Neuronal stem cell (in vitro differentiated cells): Measurements from ENCODE around the gene CBARP.

Experiments
- DNase-seq: peaks from one replicate; pipeline ENCODE4 v3.0.0-alpha.2; 2013; ENCODE audit warnings: low spot score
- H2AFZ ChIP-seq: one replicate; pipeline ENCODE4 v1.6.1; 2013; ENCODE audit warnings: mild to moderate bottlenecking, low read length, inconsistent platforms
- H2AK5ac ChIP-seq: 2 replicates; pipeline ENCODE4 v1.6.1; 2013; ENCODE audit warnings: low read depth, mild to moderate bottlenecking, inconsistent platforms, low read length, moderate library complexity, mixed read lengths
- H2BK120ac ChIP-seq: 2 replicates; pipeline ENCODE4 v1.6.1; 2013; ENCODE audit warnings: low read depth, mild to moderate bottlenecking, inconsistent platforms, low read length, moderate library complexity, mixed read lengths
- H2BK12ac ChIP-seq: one replicate; pipeline ENCODE4 v1.6.1; 2013; ENCODE audit warnings: low read length, inconsistent platforms
- H2BK15ac ChIP-seq: 2 replicates; pipeline ENCODE4 v1.6.1; 2013; ENCODE audit warnings: mild to moderate bottlenecking, low read length, inconsistent platforms, mixed read lengths
- H2BK5ac ChIP-seq: one replicate; pipeline ENCODE4 v1.6.1; 2013; ENCODE audit warnings: inconsistent platforms, mild to moderate bottlenecking, low read length, moderate library complexity
- H3K14ac ChIP-seq: one replicate; pipeline ENCODE4 v1.6.1; 2013; ENCODE audit warnings: low read length, inconsistent platforms
- H3K18ac ChIP-seq: 2 replicates; pipeline ENCODE4 v1.6.1; 2013; ENCODE audit warnings: low read length, inconsistent platforms
- H3K23ac ChIP-seq: 2 replicates; pipeline ENCODE4 v1.6.1; 2013; ENCODE audit warnings: low read depth, mild to moderate bottlenecking, mixed read lengths, low read length, inconsistent platforms; ENCODE audit not compliant: poor library complexity
- H3K27ac ChIP-seq: replicated peaks from 3 replicates; pipeline ENCODE4 v1.5.1; 2013; ENCODE audit warnings: low read length, inconsistent platforms
- H3K27me3 ChIP-seq, 3 experiments: 2 replicates each; pipeline ENCODE4 v1.6.1; 2013; ENCODE audit warnings: low read length in 3 of 3, mild to moderate bottlenecking in 2 of 3, inconsistent platforms in 1 of 3, low read depth in 1 of 3, mixed read lengths in 1 of 3, moderate library complexity in 1 of 3; ENCODE audit not compliant: control insufficient read depth in 3 of 3, insufficient read depth in 3 of 3
- H3K36me3 ChIP-seq, 2 donors: replicated peaks in 1 of 2; 2 replicates each; pipeline ENCODE4 v1.6.1; 2013; ENCODE audit warnings: low read length in 2 of 2; ENCODE audit not compliant: control insufficient read depth in 2 of 2, insufficient read depth in 2 of 2
- H3K4ac ChIP-seq: 2 replicates; pipeline ENCODE4 v1.6.1; 2013; ENCODE audit warnings: inconsistent platforms, mild to moderate bottlenecking, low read length, moderate library complexity
- H3K4me1 ChIP-seq, 2 donors: 1 replicate in 1 of 2; 2 replicates in 1 of 2; pipeline ENCODE4 v1.6.1; 2013; ENCODE audit warnings: low read length in 2 of 2, low read depth in 1 of 2; ENCODE audit not compliant: control insufficient read depth in 2 of 2, insufficient read depth in 1 of 2
- H3K4me2 ChIP-seq: one replicate; pipeline ENCODE4 v1.6.1; 2013; ENCODE audit warnings: mild to moderate bottlenecking, low read length, inconsistent platforms; ENCODE audit not compliant: insufficient read depth, poor library complexity, severe bottlenecking
- H3K4me3 ChIP-seq, 2 donors: 2 replicates each; pipeline ENCODE4 v1.5.1; 2013; ENCODE audit warnings: low read length in 2 of 2, mild to moderate bottlenecking in 2 of 2, inconsistent platforms in 1 of 2, moderate library complexity in 1 of 2
- H3K79me1 ChIP-seq: one replicate; pipeline ENCODE4 v1.6.1; 2013; ENCODE audit warnings: low read depth, mild to moderate bottlenecking, inconsistent platforms, low read length, moderate library complexity
- H3K9ac ChIP-seq: one replicate; pipeline ENCODE4 v1.6.1; 2013; ENCODE audit warnings: mild to moderate bottlenecking, low read depth, low read length, inconsistent platforms; ENCODE audit not compliant: poor library complexity
- H3K9me3 ChIP-seq, 2 donors: replicated peaks in 1 of 2; 2 replicates each; pipeline versions ENCODE3 to v1.6.1; 2013; ENCODE audit warnings: low read length in 2 of 2, mild to moderate bottlenecking in 2 of 2, inconsistent platforms in 1 of 2, low read depth in 1 of 2, mixed read lengths in 1 of 2, moderate library complexity in 1 of 2; ENCODE audit not compliant: control insufficient read depth in 2 of 2, insufficient read depth in 1 of 2
- H4K8ac ChIP-seq: one replicate; pipeline ENCODE4 v1.6.1; 2013; ENCODE audit warnings: low read depth, mild to moderate bottlenecking, inconsistent platforms, low read length, moderate library complexity
- H4K91ac ChIP-seq: one replicate; pipeline ENCODE4 v1.6.1; 2013; ENCODE audit warnings: low read length, low read depth, mild to moderate bottlenecking, inconsistent platforms; ENCODE audit not compliant: poor library complexity
- WGBS, 2 donors: extraction: QIAGEN DNeasy Blood & Tissue Kit; methylation state at CpG; one replicate each; pipeline ENCODE4 v1.1.7; 2013; ENCODE audit warnings: missing lambda C conversion rate in 2 of 2, mixed read lengths in 1 of 2; ENCODE audit not compliant: insufficient read length in 2 of 2, insufficient replicate concordance in 1 of 2; ENCODE audit errors: extremely low coverage in 2 of 2; 5-methylcytosine and 5-hydroxymethylcytosine counted together

CBARP gene

DNA sequence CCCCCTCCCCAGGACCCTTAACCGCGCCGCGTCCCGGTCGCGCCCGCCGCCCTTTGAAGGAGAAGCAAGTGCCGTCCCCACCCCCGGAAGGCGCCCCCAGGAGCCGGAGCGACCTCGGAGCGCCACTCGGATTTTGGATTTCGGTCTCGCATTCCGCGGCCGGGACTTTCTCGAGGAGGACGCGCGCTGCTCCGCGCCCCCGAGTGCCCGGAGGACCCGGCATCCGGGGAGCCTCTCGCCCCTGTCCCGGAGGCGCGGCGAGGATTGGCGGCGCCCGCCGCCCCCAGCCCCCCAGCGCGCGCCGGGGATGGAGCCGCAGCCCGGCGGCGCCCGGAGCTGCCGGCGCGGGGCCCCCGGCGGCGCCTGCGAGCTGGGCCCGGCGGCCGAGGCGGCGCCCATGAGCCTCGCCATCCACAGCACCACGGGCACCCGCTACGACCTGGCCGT, 12.2 kb upstream of the CBARP start:
- Histone ChIP-seq H2BK5ac (peak overlapping the region; percentile 99), H4K8ac (no peak overlapping the region), H3K27ac (peak overlapping the region; percentile 85), H2AFZ (no peak overlapping the region), H2BK120ac (no peak overlapping the region), H3K36me3 (peaks cover 28 to 39% of the 10 kb centered on the region in 2 donors), H2AK5ac (peak overlapping the region; percentile 92), H3K9ac (peak overlapping the region; percentile 97), H3K4ac (peak overlapping the region; percentile 53), H3K18ac (peak overlapping the region; percentile 98), H3K4me2 (peak overlapping the region; percentile 49), H3K27me3 (no peaks in the 10 kb centered on the region), H2BK15ac (no peak overlapping the region), H4K91ac (no peak overlapping the region), H3K79me1 (peaks cover 26% of the 10 kb centered on the region), H2BK12ac (no peak overlapping the region), H3K4me1 (peaks cover 13 to 35% of the 10 kb centered on the region in 2 donors), H3K9me3 (no peaks in the 10 kb centered on the region), H3K23ac (peak overlapping the region; percentile 100), H3K4me3 (peak overlapping the region; percentile 98 to 99), H3K14ac (peak overlapping the region; percentile 14)
- no peak for DNase-seq
- WGBS, 2 donors = no CpG with 5 or more reads among the region's 67 CpGs

DNA sequence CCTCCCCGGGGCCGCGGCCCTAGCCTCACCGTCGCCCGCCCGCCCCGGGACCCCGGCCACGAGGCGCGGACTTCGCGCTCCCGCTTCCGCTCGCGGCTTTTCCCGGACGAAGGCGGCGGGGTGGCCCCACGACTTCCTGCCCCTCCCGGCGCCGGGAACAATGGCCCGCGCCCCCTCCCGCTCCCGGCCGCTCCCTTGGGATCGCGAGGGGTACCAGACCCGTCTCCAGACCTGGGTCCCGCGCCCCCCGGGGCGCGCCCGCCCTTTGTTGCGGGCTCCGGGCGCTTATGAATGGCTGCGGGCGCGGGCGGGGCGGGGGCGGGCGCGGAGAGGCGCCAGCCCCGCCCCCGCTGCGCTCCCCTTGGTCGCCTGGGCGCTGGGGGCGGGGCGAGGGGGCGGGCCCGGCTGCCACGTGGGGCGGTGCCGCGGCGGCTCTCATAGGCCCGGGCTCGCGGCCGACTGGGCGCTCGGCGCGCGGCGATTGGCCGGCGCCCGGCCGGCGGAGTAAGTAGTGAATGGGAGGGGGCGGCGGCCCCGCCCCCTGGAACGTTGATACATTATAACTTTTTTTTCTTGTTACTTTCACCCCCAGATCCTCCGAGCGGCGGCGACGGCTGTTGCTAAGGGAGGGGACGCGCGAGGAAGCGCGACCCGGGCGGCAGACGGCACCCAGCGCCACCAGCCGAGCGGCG, 11.6 kb upstream of the CBARP start:
- Histone ChIP-seq H2AFZ (no peak overlapping the region), H2AK5ac (peak overlapping the region; percentile 92), H3K36me3 (peaks cover 22 to 35% of the 10 kb centered on the region in 2 donors), H3K4me3 (peak overlapping the region; percentile 98 to 99), H3K9ac (peak overlapping the region; percentile 97), H3K4ac (peak overlapping the region; percentile 53), H3K23ac (peak overlapping the region; percentile 100), H3K14ac (peak overlapping the region; percentile 14), H4K91ac (no peak overlapping the region), H3K27me3 (no peaks in the 10 kb centered on the region), H3K4me1 (peaks cover 16 to 39% of the 10 kb centered on the region in 2 donors), H3K9me3 (no peaks in the 10 kb centered on the region), H2BK5ac (peak overlapping the region; percentile 99), H2BK15ac (peak overlapping the region; percentile 81), H4K8ac (no peak overlapping the region), H2BK12ac (no peak overlapping the region), H3K18ac (peak overlapping the region; percentile 98), H3K4me2 (peak overlapping the region; percentile 64), H2BK120ac (peak overlapping the region; percentile 87), H3K79me1 (peaks cover 22% of the 10 kb centered on the region), H3K27ac (peak overlapping the region; percentile 95)
- WGBS, 2 donors = no CpG with 5 or more reads among the region's 102 CpGs
- DNase-seq = peak; percentile 97

DNA sequence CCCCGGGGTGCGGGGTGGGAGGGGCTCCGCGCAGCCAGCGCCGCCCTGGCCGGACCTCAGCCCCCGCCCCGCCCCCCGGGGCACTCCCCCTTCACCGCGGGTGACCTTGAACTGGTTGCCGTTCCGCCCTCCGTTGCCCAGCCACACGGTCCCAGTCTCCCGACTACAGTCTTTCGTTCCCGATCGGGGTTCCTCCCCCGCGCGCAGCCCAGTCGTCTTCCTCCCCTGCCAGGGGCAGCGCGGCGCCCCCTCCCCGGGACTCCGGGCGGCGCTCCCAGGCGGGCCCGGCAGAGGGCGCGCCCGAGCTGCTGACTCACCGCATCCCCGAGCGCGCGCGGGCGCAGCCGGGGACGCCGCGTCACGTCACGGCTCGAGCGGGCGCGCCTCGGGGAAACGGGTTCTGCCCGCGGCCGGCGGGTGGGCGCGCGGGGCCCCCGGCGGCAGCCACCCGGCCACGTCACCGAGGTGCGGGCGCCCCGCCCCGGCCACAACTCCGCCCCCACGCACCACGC, 11.0 kb upstream of the CBARP start:
- H3K23ac ChIP-seq = peak overlapping the region; percentile 97
- H3K4ac ChIP-seq = peak overlapping the region; percentile 53
- peak overlapping the region; percentile 92 for H2AK5ac ChIP-seq
- H3K4me2 ChIP-seq = peak overlapping the region; percentile 64
- peak overlapping the region; percentile 98 for H3K18ac ChIP-seq
- no peaks in the 10 kb centered on the region for H3K27me3 ChIP-seq
- peak overlapping the region; percentile 86 for H2AFZ ChIP-seq
- WGBS, 2 donors = no CpG with 5 or more reads among the region's 74 CpGs
- no peak overlapping the region for H2BK12ac ChIP-seq
- H3K4me3 ChIP-seq = peak overlapping the region; percentile 95 to 98
- H3K4me1 ChIP-seq = peaks cover 14 to 38% of the 10 kb centered on the region in 2 donors
- H3K79me1 ChIP-seq = peaks cover 21% of the 10 kb centered on the region
- H4K91ac ChIP-seq = no peak overlapping the region
- peak overlapping the region; percentile 93 for H2BK5ac ChIP-seq
- peaks cover 16 to 34% of the 10 kb centered on the region in 2 donors for H3K36me3 ChIP-seq
- peak overlapping the region; percentile 87 for H2BK120ac ChIP-seq
- H3K14ac ChIP-seq = no peak overlapping the region
- peak overlapping the region; percentile 95 for H3K27ac ChIP-seq
- no peak overlapping the region for H4K8ac ChIP-seq
- peak overlapping the region; percentile 83 for H2BK15ac ChIP-seq
- peak overlapping the region; percentile 91 for H3K9ac ChIP-seq
- no peak for DNase-seq
- no peaks in the 10 kb centered on the region for H3K9me3 ChIP-seq

- no peak for DNase-seq
- Histone ChIP-seq H4K91ac (peak within 1 kb of the TSS; percentile 95), H3K23ac (peak within 1 kb of the TSS; percentile 97), H4K8ac (no peak within 1 kb of the TSS), H3K4me1 (peaks cover 14 to 33% of the 10 kb centered on the region in 2 donors), H3K9ac (peak within 1 kb of the TSS; percentile 91), H2BK5ac (peak within 1 kb of the TSS; percentile 93), H3K14ac (peak within 1 kb of the TSS; percentile 82), H3K27ac (peak within 1 kb of the TSS; percentile 95), H2AK5ac (peak within 1 kb of the TSS; percentile 94), H3K79me1 (peaks cover 19% of the 10 kb centered on the region), H3K4me3 (peak within 1 kb of the TSS; percentile 95 to 98), H3K9me3 (no peaks in the 10 kb centered on the region), H3K4ac (peak within 1 kb of the TSS; percentile 53), H2BK12ac (peak within 1 kb of the TSS; percentile 93), H2AFZ (peak within 1 kb of the TSS; percentile 86), H3K18ac (peak within 1 kb of the TSS; percentile 99), H2BK120ac (peak within 1 kb of the TSS; percentile 87), H3K27me3 (no peaks in the 10 kb centered on the region), H3K4me2 (peak within 1 kb of the TSS; percentile 73), H3K36me3 (peaks cover 10 to 30% of the 10 kb centered on the region in 2 donors), H2BK15ac (peak within 1 kb of the TSS; percentile 85)
- WGBS, 2 donors = no CpG with 5 or more reads among the region's 60 CpGs
Measured at GRCh38 chr19:1248139-1248785, 10.5 kb upstream of the CBARP start, which contains the start of gene MIDN. Gene MIDN (plus strand): TSS chr19:1248583. CDS start chr19:1250297, 1,714 bp downstream.
